DLD1 (cell line): ENCODE measurements around the gene MMEL1.
"Not testable (repeated sequence)": the region's sequence is repeated elsewhere in the genome, so short reads cannot be mapped to it uniquely, and the experiment has no call there.

Experiments used
- in situ Hi-C: cut with HindIII; loops from 2 replicates; pipeline ENCODE4 v1.10.0; 2017; ENCODE audit warnings: low sequenced_read_pairs

The MMEL1 gene

DNA sequence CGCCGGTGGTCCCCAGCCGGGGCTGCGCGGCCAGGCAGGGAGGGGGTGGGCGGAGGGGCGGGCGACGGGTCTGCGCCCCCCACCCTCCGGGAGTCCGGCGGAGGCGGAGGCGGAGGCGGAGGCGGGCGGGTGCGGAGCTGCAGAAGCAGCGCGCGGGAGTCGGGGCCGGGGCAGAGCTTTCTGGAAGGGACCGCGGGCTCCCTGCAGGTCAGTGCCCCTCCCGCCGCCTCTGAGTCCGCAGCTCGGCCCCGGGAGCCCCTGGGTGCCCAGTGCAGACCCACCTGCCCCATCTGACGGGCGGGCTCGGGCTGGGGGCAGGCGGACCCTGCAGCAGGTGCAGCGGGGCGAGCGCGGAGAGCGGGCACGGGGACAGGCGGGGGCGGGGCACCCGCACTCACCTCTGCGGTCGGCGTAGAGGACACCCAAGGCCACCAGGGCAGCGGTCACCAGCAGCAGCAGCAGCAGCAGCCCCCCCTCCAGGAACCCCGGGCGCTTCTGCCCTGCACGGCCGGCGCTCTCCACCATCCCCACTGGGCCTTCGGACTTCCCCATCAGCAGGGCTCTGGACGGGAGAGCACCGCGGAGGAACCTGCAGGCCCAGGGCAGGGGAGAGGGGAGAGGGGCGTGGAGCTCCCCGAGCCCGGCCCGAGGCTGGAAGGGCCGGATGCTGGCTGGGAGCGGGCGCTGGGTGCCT lies 3.7 kb downstream of the MMEL1 start:
- in situ Hi-C loops, result no loop called here

DNA sequence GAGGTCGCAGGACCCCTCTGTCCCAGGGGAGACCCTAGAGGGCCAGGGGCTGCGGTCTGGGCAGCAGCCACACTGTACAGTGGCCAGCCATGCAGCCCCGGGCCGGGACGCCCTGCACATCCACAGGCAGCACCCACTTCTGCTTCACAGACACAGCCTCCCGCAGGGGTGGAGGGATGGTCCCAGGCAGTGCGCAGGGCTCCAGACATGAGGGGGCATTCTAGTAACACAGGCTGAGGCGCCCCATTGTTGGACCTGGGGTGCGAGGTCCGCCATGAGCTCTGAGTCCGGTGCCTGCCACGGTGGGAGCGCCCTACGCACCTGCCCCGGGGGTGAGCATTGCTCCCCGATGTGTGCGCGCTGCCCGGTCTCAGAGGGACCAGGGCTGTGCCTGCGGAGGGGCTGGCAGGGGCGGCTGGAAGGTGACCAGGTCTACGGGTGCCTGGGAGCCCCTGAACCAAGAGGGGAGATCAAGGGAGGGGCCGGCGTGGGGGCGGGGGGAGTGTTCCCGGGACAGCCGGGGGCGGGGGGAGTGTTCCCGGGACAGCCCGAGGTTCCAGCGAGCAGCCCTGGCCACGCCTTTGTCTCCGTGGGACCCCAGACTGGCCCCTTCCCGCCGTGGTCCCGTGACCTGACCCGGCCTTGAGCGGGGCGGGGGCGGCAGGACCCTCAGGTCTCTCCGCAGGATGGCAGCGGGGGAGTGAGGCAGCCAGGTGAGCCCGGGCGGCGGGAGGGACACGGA lies 4.5 kb downstream of the MMEL1 start:
- in situ Hi-C loops, result no loop called here

DNA sequence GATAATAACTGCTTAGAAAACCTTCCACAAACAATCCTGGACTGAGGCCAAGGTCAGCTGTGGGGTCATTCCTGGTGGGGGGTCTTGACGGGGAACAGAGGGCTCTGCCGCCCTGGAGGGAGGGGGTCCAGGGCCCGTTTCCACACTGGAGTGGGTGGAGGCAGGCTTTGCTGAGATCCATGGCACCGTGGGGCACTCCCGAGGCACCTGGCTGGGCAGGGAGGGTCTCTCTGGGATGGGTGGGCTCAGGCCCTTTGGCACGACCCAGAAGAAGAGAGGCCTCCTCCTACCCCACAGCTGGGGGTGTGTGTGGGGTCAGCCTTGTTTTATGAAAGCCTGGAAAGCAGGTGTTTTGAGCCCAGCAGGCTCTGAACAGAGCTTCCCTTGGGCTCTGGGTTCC lies 5.1 kb downstream of the MMEL1 start:
- in situ Hi-C loops, result no loop called here

DNA sequence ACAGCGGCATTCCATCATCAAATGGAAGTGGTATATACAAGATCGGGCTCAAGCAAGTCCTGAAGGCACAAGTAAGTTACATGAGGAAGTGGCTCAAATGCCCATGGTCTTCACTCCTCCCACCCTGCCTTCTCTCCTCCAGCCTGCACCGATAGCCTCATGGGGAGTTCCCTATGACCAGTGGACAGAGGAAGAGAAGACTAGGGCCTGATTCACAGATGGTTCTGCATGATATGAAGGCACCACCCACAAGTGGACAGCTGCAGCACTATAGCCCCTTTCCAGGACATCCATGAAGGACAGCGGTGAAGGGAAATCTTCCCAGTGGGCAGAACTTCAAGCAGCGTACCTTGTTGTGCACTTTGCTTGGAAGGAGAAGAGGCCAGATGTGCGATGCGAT lies 7.1 kb downstream of the MMEL1 start:
- in situ Hi-C loops, result not testable (repeated sequence)

DNA sequence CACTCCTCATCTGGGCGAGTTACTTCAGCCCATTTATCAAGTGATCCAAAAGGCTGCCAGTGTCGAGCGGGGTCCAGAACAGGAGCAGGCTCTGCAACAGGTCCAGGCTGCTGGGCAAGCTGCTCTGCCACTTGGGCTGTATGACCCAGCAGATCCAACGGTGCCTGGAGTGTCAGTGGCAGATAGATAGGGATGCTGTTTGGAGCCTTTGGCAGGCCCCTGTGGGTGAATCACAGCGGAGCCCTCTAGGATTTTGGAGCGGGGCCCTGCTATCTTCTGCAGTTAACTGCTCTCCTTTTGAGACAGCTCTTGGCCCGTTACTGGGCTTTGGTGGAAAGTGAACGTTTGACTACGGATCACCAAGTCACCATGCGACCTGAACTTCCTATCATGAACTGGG lies 7.5 kb downstream of the MMEL1 start:
- in situ Hi-C loops, result no loop called here

DNA sequence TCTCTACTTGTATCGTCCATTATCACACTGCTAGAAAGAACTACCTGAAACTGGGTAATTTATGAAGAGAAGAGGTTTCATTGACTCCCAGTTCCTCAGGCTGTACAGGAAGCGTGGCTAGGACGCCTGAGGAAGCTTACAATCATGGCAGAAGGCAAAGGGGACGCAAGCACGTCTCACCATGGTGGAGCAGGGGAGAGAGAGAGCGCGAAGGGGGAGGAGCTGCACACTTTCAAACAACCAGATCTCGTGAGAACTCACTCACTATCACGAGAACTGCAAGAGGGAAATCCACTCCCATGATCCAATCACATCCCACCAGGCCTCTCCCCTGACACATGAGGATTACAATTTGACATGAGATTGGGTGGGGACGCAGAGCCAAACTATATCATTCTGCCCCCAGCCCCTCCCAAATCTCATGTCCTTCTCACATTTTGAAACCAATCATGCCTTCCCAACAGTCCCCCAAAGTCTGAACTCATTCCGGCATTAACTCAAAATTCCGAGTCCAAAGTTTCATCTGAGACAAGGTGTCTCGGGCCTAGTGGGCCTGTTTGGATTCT lies 8.0 kb downstream of the MMEL1 start:
- in situ Hi-C loops, result no loop called here

DNA sequence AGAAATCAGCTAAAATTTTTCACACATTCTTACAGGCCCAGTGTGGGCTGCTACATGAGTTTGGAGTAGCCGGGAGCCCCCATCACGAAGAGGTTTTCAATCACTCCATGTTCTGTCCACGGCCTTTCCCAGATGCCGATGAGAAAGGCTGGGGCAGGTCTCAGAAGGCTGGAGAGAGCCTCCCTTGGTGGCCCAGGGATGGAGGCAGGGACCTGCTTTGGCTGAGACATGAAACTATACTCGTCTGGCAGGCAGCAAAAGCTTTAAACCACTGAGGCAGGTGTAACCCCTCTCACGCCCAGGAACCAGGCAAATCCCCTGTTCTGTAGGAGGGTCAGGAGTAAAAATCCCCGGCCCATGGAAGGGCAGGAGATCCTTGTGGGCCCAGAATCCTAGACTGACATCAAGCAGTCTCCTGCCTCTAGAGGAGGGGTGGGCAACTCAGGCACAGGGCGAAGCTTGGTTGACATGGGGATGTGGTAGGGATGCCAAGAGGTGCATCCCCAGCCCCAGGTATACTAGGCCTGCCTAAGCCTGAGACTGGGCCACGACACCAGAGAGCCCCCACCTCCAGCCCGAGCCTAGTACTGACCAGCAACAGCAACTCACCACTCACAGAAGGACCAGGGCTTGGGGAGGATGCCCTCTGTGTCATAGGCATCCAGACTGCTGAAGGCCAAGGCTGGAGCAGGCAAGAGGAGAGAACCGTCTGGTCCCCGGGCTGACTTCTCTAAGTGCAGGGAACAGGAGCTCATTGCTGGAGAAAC lies 9.1 kb downstream of the MMEL1 start:
- in situ Hi-C loops, result no loop called here

DNA sequence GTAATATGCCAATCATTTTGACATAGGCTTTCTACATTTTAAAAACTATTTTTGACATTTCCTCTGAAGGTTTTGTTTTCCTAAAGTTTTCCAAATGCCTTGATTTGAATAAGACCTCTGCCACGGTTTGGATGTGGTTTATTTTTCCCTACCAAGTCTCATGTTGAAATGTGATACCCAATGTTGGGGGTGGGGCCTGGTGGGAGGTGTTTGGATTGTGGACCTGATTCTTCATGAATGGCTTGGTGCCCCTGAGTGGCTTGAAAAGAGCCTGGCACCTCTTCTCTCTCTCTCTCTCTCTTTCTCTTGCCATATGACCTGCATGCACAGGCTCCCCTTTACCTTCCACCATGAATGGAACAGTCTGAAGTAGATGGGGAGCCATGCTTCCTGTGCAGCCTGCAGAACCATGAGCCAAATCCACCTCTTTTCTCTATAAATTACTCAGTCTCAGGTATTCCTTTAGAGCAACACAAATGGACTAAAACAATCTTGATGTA lies 14.8 kb downstream of the MMEL1 start:
- in situ Hi-C loops, result no loop called here

DNA sequence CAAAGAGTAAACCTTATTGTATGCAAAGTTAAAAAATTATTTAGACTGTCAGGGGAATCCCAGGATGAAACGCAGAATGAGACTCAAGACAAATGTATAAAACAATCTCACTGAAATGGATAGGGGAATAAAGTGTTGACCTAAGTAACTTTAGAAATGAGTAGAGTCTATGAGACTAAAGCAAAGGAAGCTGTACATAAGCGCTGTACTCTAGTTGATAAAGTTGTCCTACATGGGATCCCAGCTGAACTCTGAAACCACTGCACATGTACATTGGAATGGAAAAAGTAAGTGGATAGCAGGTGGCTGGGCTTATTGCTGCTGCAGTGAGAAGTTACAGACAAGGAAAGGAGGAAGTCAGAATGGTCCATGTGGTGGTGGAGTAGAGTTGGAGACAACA lies 18.7 kb downstream of the MMEL1 start:
- in situ Hi-C loops, result no loop called here

DNA sequence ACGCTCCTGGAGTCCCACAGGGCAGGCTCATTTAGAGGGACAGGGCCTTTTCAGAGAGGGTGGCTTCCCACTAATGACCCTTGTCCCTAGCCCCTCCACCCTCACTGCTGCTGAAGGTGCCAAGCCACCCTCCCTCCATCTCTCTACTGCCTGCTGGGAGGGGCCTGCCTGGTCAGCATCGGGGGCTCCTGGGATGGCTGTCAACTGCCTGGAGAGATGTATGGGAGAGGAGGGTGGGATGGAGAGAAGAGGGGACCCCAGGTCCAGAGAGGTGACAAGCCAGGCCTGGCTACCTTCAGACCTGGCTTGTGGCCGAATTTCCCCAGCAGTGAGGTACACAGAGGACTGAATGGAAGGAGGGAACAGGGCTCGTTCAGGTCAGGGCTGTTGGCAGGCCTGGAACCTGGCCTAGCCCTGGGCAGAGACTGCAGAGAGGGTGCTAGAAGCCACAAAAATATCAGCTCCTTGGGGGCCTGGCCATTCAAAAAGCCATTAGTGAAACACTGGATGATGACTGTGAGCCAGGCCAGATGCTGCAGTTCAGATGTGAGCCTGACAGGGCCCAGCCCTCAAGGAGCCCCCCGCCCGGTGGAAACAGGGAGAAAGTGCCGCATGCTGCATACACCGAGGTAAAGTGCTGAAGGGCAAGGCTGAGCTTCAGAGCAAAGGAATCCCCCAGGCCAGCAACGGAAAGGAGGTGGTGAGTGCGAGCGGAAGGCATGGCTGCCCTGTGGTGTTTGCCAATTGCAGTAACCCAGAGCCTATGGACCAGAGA lies 20.0 kb downstream of the MMEL1 start:
- in situ Hi-C loops, result no loop called here

DNA sequence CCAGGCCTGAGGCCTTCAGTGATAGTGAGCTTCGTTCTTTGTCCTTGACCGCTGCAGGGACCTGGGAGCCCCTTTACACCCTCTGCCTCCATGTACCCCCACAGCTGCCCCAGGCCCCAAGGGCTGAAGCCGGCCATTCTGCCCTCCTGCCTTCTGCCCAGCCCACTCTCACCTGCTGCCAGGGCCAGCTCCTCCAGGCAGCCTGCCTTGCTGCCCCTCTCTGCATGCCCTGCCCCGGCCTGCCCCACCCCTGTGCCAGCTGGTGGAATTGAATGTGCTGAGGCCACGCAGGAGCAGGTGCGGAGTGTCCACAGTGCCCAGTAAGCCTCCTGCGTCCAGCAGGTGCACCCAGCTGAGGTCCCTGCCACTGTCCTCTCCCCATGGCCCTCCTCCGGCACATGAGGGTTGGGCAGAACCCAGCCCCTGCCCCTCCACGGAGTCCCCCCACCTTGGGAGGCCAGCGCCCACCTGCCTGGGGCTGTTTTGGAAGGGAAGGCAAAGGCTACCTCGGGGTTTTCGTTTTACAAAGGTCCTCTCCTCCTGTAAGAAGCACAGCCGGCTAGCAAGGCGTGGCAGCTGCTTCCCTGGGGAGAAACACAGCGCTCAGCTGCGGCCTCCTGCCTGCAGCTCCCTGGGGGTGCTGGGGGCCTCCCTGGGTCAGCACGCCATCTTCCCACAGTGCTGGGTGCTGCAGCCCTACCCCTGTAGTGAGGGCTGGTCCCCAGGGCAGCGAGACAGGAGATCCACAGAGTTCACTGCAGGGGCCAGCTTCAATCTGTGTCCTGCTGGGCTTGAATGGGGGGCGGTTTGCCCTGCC lies 21.0 kb downstream of the MMEL1 start:
- in situ Hi-C loops, result no loop called here

DNA sequence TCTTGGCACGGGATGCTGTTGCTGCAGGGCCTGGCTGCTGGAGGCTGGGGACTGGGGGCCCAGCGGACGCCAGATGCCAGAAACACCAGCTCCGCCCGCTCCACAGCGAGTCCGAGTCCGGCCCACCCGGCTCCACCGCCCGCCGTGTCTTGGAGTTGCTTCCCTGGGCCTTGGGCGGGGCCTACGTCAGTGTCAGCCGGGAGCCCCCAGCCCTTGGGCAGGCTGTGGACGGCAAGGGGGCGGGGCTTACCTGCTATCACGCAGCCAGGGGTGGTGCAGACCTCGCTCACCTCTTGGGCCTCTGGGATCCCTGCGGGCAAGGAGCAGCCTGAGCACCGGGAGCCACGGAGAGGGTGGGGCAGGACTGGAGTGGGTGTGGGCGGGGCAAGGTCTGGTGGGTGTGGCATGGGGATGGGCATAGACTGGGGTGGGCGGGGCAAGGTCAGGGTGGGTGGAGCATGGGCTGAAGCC lies 21.8 kb downstream of the MMEL1 start:
- in situ Hi-C loops, result no loop called here

DNA sequence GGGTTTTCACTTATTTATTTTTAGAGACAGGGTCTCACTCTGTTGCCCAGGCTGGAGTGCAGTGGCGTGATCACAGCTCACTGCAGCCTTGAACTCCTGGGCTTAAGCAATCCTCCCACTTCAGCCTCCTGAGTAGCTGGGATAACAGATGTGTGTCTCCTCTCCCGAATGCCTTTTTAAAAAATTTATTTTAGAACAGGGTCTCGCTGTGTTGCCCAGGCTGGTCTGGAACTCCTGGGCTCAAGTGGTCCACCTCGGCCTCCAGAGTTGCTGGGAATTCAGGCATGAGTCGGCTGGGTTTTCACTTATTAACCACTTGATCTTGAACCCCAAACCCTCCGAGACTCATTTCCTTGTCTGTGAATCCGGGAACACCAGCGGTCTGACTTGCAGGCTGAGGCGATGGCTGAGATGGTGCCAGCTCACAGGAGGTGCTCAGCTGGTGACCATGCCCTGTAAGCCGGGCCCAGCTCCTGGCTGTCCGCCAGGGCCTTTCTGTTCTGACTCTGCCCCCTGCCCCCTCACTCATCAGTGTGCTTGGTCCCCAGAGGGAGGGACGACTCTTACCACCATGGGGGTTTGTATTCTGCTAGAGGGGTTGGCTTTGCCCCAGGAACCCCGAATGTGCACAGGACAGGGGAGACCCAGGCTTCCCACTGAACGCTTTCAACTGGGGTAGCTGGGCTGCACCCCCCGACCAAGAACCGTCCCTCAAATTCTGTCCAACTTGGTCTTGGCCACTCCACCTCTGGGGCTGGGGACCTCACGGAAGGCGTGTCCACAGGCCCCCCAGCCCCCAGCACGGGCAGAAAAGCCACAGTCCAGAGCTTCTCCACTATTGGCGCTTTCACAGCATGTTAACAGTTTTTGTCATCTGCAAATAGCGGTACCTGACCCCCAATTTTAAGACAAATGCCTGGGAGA lies 22.5 kb downstream of the MMEL1 start:
- in situ Hi-C loops, result no loop called here

DNA sequence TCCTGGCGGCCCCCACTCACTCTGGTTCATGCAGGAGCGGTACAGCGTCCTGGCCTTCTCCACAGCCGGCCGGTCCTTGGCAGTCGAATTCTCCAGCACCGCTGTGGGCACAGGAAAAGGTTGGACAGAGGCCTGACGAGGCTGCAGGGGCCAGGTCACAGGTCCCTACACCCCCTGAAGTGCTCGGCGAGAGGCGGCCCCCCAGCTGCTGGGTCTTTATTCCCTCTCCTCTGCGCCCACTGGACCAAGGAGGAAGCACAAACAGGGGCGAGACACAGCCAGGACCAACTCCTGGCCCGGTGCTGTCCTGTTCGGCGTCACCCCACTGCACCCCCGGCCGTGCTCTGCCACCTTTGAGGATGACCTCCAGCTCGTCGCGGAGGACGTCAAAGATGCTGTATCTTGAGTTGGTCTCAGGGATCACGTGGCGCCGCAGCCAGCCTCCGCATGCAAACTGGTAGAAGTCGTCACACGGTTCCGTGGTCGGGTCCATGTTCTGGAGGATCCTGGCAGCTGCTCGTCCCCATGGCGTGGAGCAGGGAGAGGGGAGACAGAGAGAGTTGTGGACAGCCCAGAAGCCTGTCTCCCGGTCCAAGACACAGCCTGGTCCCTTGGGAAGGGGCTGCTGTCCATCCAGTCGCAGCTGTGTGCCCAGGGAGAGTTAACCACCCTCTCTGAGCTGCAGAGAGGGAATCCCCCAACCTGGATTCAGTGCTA lies 23.3 kb downstream of the MMEL1 start:
- in situ Hi-C loops, result no loop called here

DNA sequence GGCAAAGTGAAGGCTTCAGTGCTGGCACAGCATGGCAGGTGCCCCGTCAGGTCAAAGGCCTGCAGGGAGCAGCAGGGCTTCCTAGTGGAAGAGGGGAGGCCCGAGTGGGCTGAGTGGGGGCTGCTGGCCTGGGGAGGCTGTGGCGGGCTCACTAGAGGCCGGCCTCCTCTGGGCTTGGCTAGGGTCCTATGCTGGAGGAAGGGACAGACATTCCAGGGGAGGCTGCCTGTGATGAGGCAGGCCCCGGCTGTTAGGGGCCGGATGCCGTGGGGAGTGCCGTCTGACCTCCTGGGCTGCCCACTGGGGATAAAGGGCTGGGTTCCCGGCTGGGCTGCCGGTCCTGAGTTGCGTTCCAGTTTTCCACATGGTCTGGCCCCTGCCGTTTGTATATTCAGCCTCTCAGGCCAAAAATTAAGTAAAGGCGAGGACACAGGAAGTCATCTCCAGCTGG lies 25.1 kb downstream of the MMEL1 start:
- in situ Hi-C loops, result no loop called here

DNA sequence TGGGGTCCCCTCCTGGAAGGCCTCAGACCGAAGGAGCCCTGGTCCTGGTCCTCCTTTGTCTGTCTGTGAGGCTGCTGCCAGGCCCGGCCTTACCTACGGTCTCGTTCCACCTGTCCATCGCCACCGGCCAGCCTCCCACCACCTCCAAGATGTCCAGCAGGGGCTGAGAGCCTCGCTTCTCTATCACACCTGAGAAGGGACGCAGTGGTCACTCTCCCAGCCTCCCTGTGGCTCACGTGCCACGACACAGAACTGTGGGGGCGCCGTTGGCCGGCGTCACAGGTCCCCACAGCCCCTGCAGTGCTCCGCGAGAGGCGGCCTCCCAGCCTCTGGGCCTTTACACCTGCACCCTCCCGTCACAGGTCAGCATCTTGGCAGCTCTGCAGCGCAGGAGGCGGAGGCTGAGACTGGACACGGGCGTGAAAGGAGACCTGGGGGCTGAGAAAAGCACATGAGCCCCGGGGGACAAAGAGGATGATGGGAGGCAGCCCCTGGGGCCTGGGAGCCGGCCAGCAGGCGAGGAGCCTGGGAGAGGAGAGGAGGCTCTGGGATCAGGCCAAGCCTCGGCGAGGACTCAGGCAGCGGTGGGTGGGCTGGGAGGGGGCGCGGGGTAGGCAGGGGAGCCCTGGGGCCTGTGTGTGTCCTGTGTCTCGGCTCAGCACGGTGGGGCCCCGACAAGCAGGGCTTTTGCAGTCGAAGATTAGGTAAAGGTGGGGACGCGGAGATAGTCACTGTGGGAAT lies 25.8 kb downstream of the MMEL1 start:
- in situ Hi-C loops, result no loop called here

DNA sequence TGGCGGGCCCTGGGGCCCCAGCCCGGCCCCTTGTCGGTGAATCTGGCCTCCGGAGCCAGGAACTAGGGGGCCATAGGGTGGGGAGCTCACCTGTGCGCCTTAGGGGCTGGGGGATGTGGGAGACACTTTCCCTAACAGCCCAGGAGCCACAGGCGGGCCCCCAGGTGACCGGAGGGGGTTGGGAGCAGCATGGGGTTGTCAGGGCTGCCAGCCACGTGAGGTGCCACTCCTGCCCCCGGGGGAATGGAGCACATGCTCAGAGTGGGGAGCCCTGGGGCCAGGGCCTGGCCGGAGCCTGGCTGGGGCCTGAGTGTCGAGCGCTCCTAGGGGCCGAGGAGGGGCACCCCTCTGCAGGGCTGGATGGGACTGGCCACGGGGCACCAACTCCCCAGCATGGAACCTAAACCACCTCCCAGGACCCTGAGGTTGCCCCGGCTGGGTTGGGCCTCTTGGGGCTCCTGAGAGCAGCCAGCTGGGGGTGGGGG lies 26.4 kb downstream of the MMEL1 start:
- in situ Hi-C loops, result no loop called here
